Activated CD4-positive, alpha-beta T cell treated with anti-CD3 and anti-CD28 coated beads, Interleukin-2, amount 10 ng/mL, durations not matched to agents 24 days and 14 days (primary cell): Measurements from ENCODE around the gene PHACTR3. TPM values are rescaled to one million over a fixed set of nuclear protein-coding genes. Genes with fewer than 3 reads are reported as not detected.

Experiments
- DNase-seq: peaks from one replicate; pipeline ENCODE4 v3.0.0; 2022
- H3K27ac Mint-ChIP-seq: one replicate; pipeline ENCODE4 v1.8.0; 2022; ENCODE audit warnings: mild to moderate bottlenecking, mixed read lengths
- H3K27me3 Mint-ChIP-seq: one replicate; pipeline ENCODE4 v1.8.0; 2022; ENCODE audit warnings: mixed read lengths
- H3K36me3 Mint-ChIP-seq: one replicate; pipeline ENCODE4 v1.8.0; 2022; ENCODE audit warnings: low read depth, mild to moderate bottlenecking, mixed read lengths
- H3K4me1 Mint-ChIP-seq: one replicate; pipeline ENCODE4 v1.8.0; 2021; ENCODE audit warnings: mixed read lengths
- H3K4me3 Mint-ChIP-seq: one replicate; pipeline ENCODE4 v1.8.0; 2022; ENCODE audit warnings: mild to moderate bottlenecking, moderate library complexity, mixed read lengths
- H3K9me3 Mint-ChIP-seq: one replicate; pipeline ENCODE4 v1.8.0; 2021; ENCODE audit warnings: mixed read lengths
- intact Hi-C: fragments of 100-400 bp; cut with micrococcal nuclease; formaldehyde crosslinking; loops from one replicate; pipeline ENCODE4 v1.15.1; 2023
- total RNA-seq: library from RNA; stranded (reverse); gene quantifications from 2 replicates; pipeline ENCODE4 v1.2.3, GENCODE V29; 2022

PHACTR3 gene
- total RNA-seq, 1 donor from 2014 or later, result not detected

GRCh38 chr20:59810449-59811187 is 206.3 kb downstream of the PHACTR3 start:
- H3K4me1 Mint-ChIP-seq, result no peaks in the 10 kb centered on the region
- H3K4me3 Mint-ChIP-seq, result no peak overlapping the region
- no peaks in the 10 kb centered on the region for H3K27me3 Mint-ChIP-seq
- H3K9me3 Mint-ChIP-seq, result no peaks in the 10 kb centered on the region
- DNase-seq, result no peak
- no peak overlapping the region for H3K27ac Mint-ChIP-seq
- H3K36me3 Mint-ChIP-seq, result no peaks in the 10 kb centered on the region
- intact Hi-C loops, result no loop called here

GRCh38 chr20:59811681-59812171 is 207.4 kb downstream of the PHACTR3 start:
- H3K9me3 Mint-ChIP-seq, result no peaks in the 10 kb centered on the region
- no peak overlapping the region for H3K27ac Mint-ChIP-seq
- no peaks in the 10 kb centered on the region for H3K36me3 Mint-ChIP-seq
- intact Hi-C loops, result no loop called here
- DNase-seq, result no peak
- no peak overlapping the region for H3K4me3 Mint-ChIP-seq
- H3K27me3 Mint-ChIP-seq, result no peaks in the 10 kb centered on the region
- no peaks in the 10 kb centered on the region for H3K4me1 Mint-ChIP-seq

- no peak overlapping the region for H3K27ac Mint-ChIP-seq
- H3K36me3 Mint-ChIP-seq, result no peaks in the 10 kb centered on the region
- no peaks in the 10 kb centered on the region for H3K9me3 Mint-ChIP-seq
- no peaks in the 10 kb centered on the region for H3K27me3 Mint-ChIP-seq
- H3K4me1 Mint-ChIP-seq, result no peaks in the 10 kb centered on the region
- DNase-seq, result no peak
- intact Hi-C loops, result no loop called here
- H3K4me3 Mint-ChIP-seq, result no peak overlapping the region
Measured at GRCh38 chr20:59812286-59813125, 208.2 kb downstream of the PHACTR3 start.

DNA sequence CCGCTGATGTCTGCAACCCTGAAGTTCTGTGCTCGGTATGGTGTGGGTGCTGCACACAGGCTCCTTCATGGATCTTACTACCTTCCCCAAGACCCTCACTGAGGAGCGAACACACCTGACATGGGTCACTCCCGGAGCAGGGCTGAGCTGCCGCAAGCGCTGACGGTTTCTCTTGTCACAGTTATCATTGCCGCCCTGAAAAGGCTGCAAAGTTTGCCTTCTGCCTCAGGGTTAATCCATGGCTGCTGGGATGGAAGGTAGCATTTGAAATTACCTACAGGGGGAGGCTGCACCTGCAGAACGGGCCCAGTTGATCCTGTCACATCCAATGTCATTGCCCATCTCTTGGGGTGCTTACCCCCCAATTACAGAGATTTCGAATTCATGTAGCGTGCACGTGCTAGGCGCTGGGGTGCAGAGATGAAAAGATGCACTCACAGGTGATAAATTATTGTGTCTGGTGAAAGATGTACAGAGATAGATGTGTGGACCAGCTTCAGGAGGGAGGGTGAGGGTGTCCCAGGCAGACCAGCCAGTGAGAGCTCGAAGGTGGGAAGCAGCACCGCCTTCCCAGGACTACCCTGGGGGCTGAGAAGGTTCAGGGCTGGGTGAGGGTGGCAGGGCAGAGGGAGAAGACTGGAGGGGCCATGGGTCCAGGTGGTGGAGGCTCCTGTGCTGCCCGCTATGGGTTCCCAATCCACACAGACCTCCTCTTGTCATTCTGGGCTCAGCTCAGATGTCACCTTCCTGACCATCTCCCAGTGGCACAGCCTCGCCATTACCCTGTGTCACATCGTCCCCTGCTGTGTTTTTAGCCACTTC is 209.0 kb downstream of the PHACTR3 start:
- intact Hi-C loops, result no loop called here
- H3K27me3 Mint-ChIP-seq, result no peaks in the 10 kb centered on the region
- no peak for DNase-seq

GRCh38 chr20:59813948-59814839 is 209.9 kb downstream of the PHACTR3 start:
- H3K9me3 Mint-ChIP-seq, result no peaks in the 10 kb centered on the region
- H3K36me3 Mint-ChIP-seq, result no peaks in the 10 kb centered on the region
- DNase-seq, result no peak
- no peak overlapping the region for H3K4me3 Mint-ChIP-seq
- H3K27me3 Mint-ChIP-seq, result no peaks in the 10 kb centered on the region
- H3K4me1 Mint-ChIP-seq, result no peaks in the 10 kb centered on the region
- H3K27ac Mint-ChIP-seq, result no peak overlapping the region
- intact Hi-C loops, result no loop called here

More for the DNA sequence above, 209.0 kb downstream of the PHACTR3 start:
- H3K4me3 Mint-ChIP-seq, result no peak overlapping the region
- H3K36me3 Mint-ChIP-seq, result no peaks in the 10 kb centered on the region
- H3K9me3 Mint-ChIP-seq, result no peaks in the 10 kb centered on the region
- H3K27ac Mint-ChIP-seq, result no peak overlapping the region
- no peaks in the 10 kb centered on the region for H3K4me1 Mint-ChIP-seq

GRCh38 chr20:59814840-59815340 is 210.6 kb downstream of the PHACTR3 start:
- no peaks in the 10 kb centered on the region for H3K36me3 Mint-ChIP-seq
- no peak for DNase-seq

DNA sequence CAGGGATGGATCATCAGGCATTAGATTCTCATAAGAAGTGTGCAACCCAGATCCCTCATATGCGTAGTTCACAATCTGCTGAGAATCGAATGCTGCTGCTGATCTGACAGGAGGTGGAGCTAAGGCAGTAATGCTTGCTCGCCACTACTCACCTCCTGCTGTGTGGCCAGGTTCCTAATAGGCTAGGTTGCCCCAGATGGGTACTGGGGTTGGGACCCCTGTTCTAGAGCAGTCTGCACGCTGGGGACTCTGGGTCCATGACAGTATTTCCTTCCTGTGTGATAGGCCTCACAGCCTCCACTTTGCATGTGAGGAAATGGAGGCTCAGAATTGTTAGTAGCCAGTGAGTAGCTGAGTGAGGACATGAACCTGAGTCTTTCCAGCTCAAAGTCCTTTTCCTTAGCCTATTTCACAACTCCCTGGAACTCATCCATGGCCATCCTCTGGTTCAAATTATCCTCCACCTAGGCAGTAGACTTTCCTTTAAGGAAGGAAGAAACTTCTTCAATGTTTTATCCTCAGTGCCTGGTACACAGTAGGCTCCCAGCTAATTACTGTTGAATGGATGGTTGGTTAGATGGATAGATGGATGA is 211.9 kb downstream of the PHACTR3 start:
- Mint-ChIP-seq H3K27me3 (no peaks in the 10 kb centered on the region), H3K9me3 (no peaks in the 10 kb centered on the region), H3K36me3 (no peaks in the 10 kb centered on the region), H3K27ac (no peak overlapping the region), H3K4me1 (no peaks in the 10 kb centered on the region), H3K4me3 (no peak overlapping the region)
- DNase-seq, result no peak
- intact Hi-C loops, result no loop called here

More at GRCh38 chr20:59814840-59815340, 210.6 kb downstream of the PHACTR3 start:
- H3K4me3 Mint-ChIP-seq, result no peak overlapping the region
- H3K4me1 Mint-ChIP-seq, result no peaks in the 10 kb centered on the region
- intact Hi-C loops, result no loop called here
- no peak overlapping the region for H3K27ac Mint-ChIP-seq
- H3K27me3 Mint-ChIP-seq, result no peaks in the 10 kb centered on the region
- H3K9me3 Mint-ChIP-seq, result no peaks in the 10 kb centered on the region

DNA sequence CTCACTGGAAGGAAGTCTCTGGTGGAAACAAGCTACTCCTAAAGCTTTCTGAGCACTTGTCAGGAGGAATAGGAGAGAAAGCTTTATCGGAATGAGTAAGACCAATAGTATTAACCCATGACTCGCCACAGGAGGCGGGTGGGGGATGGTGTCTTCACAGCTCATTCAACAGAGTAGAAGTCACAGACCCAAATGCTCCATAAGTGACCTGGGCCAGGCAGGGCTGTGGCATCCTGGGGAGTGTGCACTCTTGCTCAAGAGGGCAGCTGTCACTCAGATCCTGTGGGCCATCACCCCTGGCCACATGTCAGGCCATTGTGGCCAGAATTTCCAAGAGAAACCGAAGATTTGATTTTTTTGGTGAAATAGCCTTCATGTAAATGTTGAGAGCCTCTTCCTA is 213.1 kb downstream of the PHACTR3 start:
- H3K4me1 Mint-ChIP-seq, result no peaks in the 10 kb centered on the region
- no peak overlapping the region for H3K4me3 Mint-ChIP-seq
- intact Hi-C loops, result no loop called here
- no peak for DNase-seq
- no peak overlapping the region for H3K27ac Mint-ChIP-seq
- no peaks in the 10 kb centered on the region for H3K9me3 Mint-ChIP-seq
- no peaks in the 10 kb centered on the region for H3K36me3 Mint-ChIP-seq
- H3K27me3 Mint-ChIP-seq, result no peaks in the 10 kb centered on the region

DNA sequence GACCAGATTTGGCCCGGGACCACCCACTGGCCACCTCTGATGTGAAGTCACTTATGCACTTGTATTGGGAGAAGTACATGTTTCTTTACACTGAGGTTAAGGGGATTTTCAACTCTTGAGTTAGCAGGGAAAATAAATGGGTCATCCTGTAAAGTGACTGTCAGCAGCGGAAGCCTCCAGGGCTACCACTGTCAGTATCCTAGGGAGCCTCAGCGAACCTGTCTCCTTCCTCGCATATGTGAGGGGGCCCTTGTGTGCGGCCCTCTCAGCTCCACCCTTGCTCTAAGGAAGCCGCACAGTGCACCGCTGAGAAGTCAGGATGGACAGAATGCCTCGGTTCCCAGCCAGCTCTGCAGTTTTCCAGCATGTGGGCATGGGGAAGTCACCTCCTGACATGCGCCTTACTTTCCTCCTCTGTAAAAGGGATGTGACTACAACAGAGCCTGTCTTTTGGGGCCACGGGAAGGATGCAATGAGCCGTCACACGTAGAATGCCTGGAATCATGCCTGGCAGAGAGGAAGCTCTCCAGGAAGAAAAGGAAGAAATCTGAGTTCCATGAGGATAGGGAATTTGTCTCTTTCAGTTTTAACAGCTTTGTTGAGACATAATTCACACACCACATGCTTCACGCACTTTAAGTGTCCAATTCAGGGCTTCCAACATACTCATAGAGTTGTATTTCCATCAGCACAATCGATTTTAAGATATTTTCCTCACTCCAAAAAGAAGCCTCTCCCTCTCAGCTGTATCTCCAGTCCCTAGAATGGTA is 213.7 kb downstream of the PHACTR3 start:
- H3K27me3 Mint-ChIP-seq, result no peaks in the 10 kb centered on the region
- DNase-seq, result no peak
- H3K27ac Mint-ChIP-seq, result no peak overlapping the region
- H3K36me3 Mint-ChIP-seq, result no peaks in the 10 kb centered on the region
- no peak overlapping the region for H3K4me3 Mint-ChIP-seq
- H3K4me1 Mint-ChIP-seq, result no peaks in the 10 kb centered on the region
- H3K9me3 Mint-ChIP-seq, result no peaks in the 10 kb centered on the region
- intact Hi-C loops, result no loop called here

GRCh38 chr20:59818911-59819310 is 214.6 kb downstream of the PHACTR3 start:
- H3K4me3 Mint-ChIP-seq, result no peak overlapping the region
- intact Hi-C loops, result no loop called here
- DNase-seq, result no peak

DNA sequence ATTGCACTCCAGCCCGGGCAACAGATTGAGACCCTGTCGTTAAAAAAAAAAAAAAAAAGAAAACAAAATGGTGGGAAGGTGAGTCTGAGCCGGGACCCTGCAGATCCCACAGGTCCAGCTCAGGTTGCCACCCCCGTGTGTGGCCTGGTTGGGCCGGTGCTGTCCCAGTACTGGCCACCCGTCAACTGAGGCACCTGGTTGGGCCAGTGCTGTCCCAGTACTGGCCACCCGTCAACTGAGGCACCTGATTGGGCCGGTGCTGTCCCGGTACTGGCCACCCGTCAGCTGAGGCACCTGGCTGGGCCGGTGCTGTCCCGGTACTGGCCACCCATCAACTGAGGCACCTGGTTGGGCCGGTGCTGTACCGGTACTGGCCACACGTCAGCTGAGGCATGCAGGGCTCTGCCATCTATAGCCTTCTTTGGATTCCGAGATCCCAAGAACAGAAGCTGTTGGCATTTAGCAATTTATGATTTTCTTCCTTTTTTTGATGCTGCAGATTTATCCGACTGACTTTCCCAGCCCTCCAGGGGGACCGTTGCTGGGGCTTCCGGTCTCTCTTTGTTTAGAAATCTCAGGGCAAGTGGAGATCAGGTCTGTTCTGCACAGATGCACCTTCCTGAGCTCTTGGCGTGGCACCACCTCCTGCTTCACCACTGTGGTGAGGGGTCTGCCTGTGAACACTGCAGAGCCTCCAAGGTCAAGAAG is 215.3 kb downstream of the PHACTR3 start:
- Mint-ChIP-seq H3K36me3 (no peaks in the 10 kb centered on the region), H3K4me1 (no peaks in the 10 kb centered on the region), H3K9me3 (no peaks in the 10 kb centered on the region), H3K27ac (no peak overlapping the region), H3K27me3 (no peaks in the 10 kb centered on the region), H3K4me3 (no peak overlapping the region)
- no peak for DNase-seq
- intact Hi-C loops, result no loop called here

More at GRCh38 chr20:59818911-59819310, 214.6 kb downstream of the PHACTR3 start:
- Mint-ChIP-seq H3K27ac (no peak overlapping the region), H3K9me3 (no peaks in the 10 kb centered on the region), H3K4me1 (no peaks in the 10 kb centered on the region), H3K27me3 (no peaks in the 10 kb centered on the region), H3K36me3 (no peaks in the 10 kb centered on the region)
